GM15510 (cell line): ENCODE measurements around the gene OR11H6.

Experiments
- POLR2A ChIP-seq: IDR thresholded peaks from 3 replicates; pipeline ENCODE4 v1.6.1; 2011; ENCODE audit warnings: borderline replicate concordance; ENCODE audit not compliant: insufficient read length; ENCODE audit errors: extremely low read depth

The OR11H6 gene

GRCh38 chr14:20223410-20223809 lies at the start of gene OR11H6:
Gene OR11H6 (plus strand): TSS chr14:20223710. CDS start chr14:20223710, 0 bp downstream.
- TF ChIP-seq POLR2A, result no peak

- TF ChIP-seq POLR2A, result no peak
Observed at GRCh38 chr14:20176330-20176729, 47.2 kb upstream of the OR11H6 start.

- TF ChIP-seq POLR2A, result no peak
Observed at GRCh38 chr14:20177433-20177974, 46.0 kb upstream of the OR11H6 start.

- no peak for TF ChIP-seq POLR2A
Observed at GRCh38 chr14:20179218-20179617, 44.3 kb upstream of the OR11H6 start.

GRCh38 chr14:20179880-20180279 lies 43.6 kb upstream of the OR11H6 start:
- no peak for TF ChIP-seq POLR2A

GRCh38 chr14:20180486-20180885 lies 43.0 kb upstream of the OR11H6 start:
- no peak for TF ChIP-seq POLR2A

- TF ChIP-seq POLR2A, result no peak
Observed at GRCh38 chr14:20184181-20184580, 39.3 kb upstream of the OR11H6 start.

- TF ChIP-seq POLR2A, result no peak
Observed at GRCh38 chr14:20190596-20190995, 32.9 kb upstream of the OR11H6 start, which contains the start of gene OR11G2. Gene OR11G2 (plus strand): TSS chr14:20190896. CDS start chr14:20197438, 6,542 bp downstream.

GRCh38 chr14:20191396-20191795 lies 32.1 kb upstream of the OR11H6 start:
- TF ChIP-seq POLR2A, result no peak

GRCh38 chr14:20194101-20194500 lies 29.4 kb upstream of the OR11H6 start:
- no peak for TF ChIP-seq POLR2A

- TF ChIP-seq POLR2A, result no peak
Observed at GRCh38 chr14:20195911-20196310, 27.6 kb upstream of the OR11H6 start.

- TF ChIP-seq POLR2A, result no peak
Observed at GRCh38 chr14:20197459-20197858, 26.1 kb upstream of the OR11H6 start.

- TF ChIP-seq POLR2A, result no peak
Observed at GRCh38 chr14:20198991-20199390, 24.5 kb upstream of the OR11H6 start.

GRCh38 chr14:20204721-20205120 lies 18.8 kb upstream of the OR11H6 start:
- TF ChIP-seq POLR2A, result no peak

- no peak for TF ChIP-seq POLR2A
Observed at GRCh38 chr14:20209595-20209994, 13.9 kb upstream of the OR11H6 start.

GRCh38 chr14:20215196-20215595 lies 8.3 kb upstream of the OR11H6 start:
- no peak for TF ChIP-seq POLR2A

GRCh38 chr14:20219033-20219432 lies 4.5 kb upstream of the OR11H6 start:
- no peak for TF ChIP-seq POLR2A
